Endothelial cell of umbilical vein (primary cell): ENCODE data around the gene SDK2. TPM values are rescaled to one million over a fixed set of nuclear protein-coding genes. Genes with fewer than 3 reads are reported as not detected.

Experiments
- BruUV-seq: library from RNA; stranded (reverse); fragments of 400-500 nt; replicated peaks from 2 replicates; lab custom pipeline; 2021; lab: Mats Ljungman, UMichigan
- CTCF ChIA-PET: fragments of 300-600, 350-600 bp; sonication (Branson Sonifier 250); formaldehyde crosslinking; loops from one replicate; lab custom pipeline; 2021; ENCODE audit warnings: antibody characterized with exemption, inconsistent platforms; lab: Charles Lee
- POLR2A ChIA-PET: fragments of 300-600, 350-600 bp; sonication (Branson Sonifier 250); formaldehyde crosslinking; loops from one replicate; lab custom pipeline; 2021; ENCODE audit warnings: antibody characterized with exemption, inconsistent platforms; lab: Charles Lee
- DNase-seq: peaks from one replicate; pipeline ENCODE4 v3.0.0-alpha.2; 2011; ENCODE audit warnings: low read depth, low spot score
- FAIRE-seq: peaks from 2 replicates; lab custom pipeline; 2011; peaks lifted over from hg19 to GRCh38; lab: Jason Lieb, UNC
- H2AFZ ChIP-seq: 2 replicates; pipeline ENCODE4 v1.6.0; 2012; ENCODE audit warnings: low read depth, low read length, control low read depth, inconsistent platforms
- H3K27ac ChIP-seq: 2 replicates; pipeline ENCODE4 v1.5.1; 2011; ENCODE audit warnings: low read depth, mild to moderate bottlenecking, control low read depth, low read length, moderate library complexity; ENCODE audit not compliant: insufficient read depth
- H3K27me3 ChIP-seq, 2 experiments: 2 replicates each; pipeline versions ENCODE4 v1.6.0 to v1.6.1; 2011; ENCODE audit warnings: low read length in 2 of 2, mixed read lengths in 1 of 2; ENCODE audit not compliant: control insufficient read depth in 2 of 2, insufficient read depth in 2 of 2
- H3K36me3 ChIP-seq, 2 experiments: 2 replicates in 1 of 2; 3 replicates in 1 of 2; pipeline ENCODE4 v1.5.1; 2011; ENCODE audit warnings: low read length in 2 of 2, mild to moderate bottlenecking in 1 of 2, moderate library complexity in 1 of 2; ENCODE audit not compliant: control insufficient read depth in 2 of 2, insufficient read depth in 2 of 2; ENCODE audit errors: extremely low read depth in 1 of 2
- H3K4me1 ChIP-seq: 3 replicates; pipeline ENCODE4 v1.5.1; 2011; ENCODE audit warnings: mild to moderate bottlenecking, low read length; ENCODE audit not compliant: control insufficient read depth, insufficient read depth; ENCODE audit errors: extremely low read depth
- H3K4me2 ChIP-seq: 2 replicates; pipeline ENCODE4 v1.6.1; 2011; ENCODE audit warnings: low read length, control low read depth, mixed read lengths; ENCODE audit not compliant: insufficient read depth
- H3K4me3 ChIP-seq, 3 experiments: fragments of 200-600 bp in 1 of 3; sonication (generic), shearing (Covaris generic) in 1 of 3; replicated peaks in 1 of 3; 2 replicates each; pipeline ENCODE4 v1.5.1; 2011 to 2016; ENCODE audit warnings: control low read depth in 3 of 3, low read length in 3 of 3, mild to moderate bottlenecking in 2 of 3, inconsistent platforms in 1 of 3, low read depth in 1 of 3, moderate library complexity in 1 of 3; ENCODE audit not compliant: insufficient read depth in 1 of 3
- H3K79me2 ChIP-seq: 2 replicates; pipeline ENCODE4 v1.6.0; 2012; ENCODE audit warnings: low read length, inconsistent platforms; ENCODE audit not compliant: control insufficient read depth, insufficient read depth
- H3K9ac ChIP-seq: replicated peaks from 2 replicates; pipeline ENCODE3; 2011; ENCODE audit warnings: low read length, control low read depth; ENCODE audit not compliant: insufficient read depth; ENCODE audit errors: extremely low read depth
- H3K9me1 ChIP-seq: replicated peaks from 3 replicates; pipeline ENCODE4 v1.6.0; 2011; ENCODE audit warnings: mild to moderate bottlenecking, low read length; ENCODE audit not compliant: control insufficient read depth, insufficient read depth; ENCODE audit errors: extremely low read depth
- H3K9me3 ChIP-seq: replicated peaks from 2 replicates; pipeline ENCODE4 v1.5.1; 2012; ENCODE audit warnings: low read length, inconsistent platforms; ENCODE audit not compliant: control insufficient read depth, insufficient read depth
- H4K20me1 ChIP-seq: replicated peaks from 2 replicates; pipeline ENCODE3; 2011; ENCODE audit warnings: mild to moderate bottlenecking, low read length; ENCODE audit not compliant: control insufficient read depth, insufficient read depth; ENCODE audit errors: extremely low read depth
- CTCF ChIP-seq, 2 donors: IDR thresholded peaks; 1 replicate in 1 of 2; 2 replicates in 1 of 2; pipeline ENCODE4 v1.5.1; 2011; ENCODE audit warnings: low read length in 2 of 2, mild to moderate bottlenecking in 2 of 2, moderate library complexity in 2 of 2, control low read depth in 1 of 2, inconsistent platforms in 1 of 2, low read depth in 1 of 2; ENCODE audit not compliant: insufficient read depth in 1 of 2; ENCODE audit errors: extremely low read depth in 1 of 2
- EZH2 ChIP-seq: IDR thresholded peaks from 2 replicates; pipeline ENCODE4 v1.6.1; 2012; ENCODE audit warnings: borderline replicate concordance, low read depth, mild to moderate bottlenecking, moderate library complexity, low read length, inconsistent platforms; ENCODE audit not compliant: severe bottlenecking
- FOS ChIP-seq: IDR thresholded peaks from 2 replicates; pipeline ENCODE4 v1.6.1; 2011; ENCODE audit warnings: mild to moderate bottlenecking, low read length, moderate library complexity, borderline replicate concordance; ENCODE audit not compliant: insufficient read depth
- GATA2 ChIP-seq: IDR thresholded peaks from 2 replicates; pipeline ENCODE4 v1.7.0; 2011; ENCODE audit warnings: low read depth, mild to moderate bottlenecking, moderate library complexity, mixed read lengths, low read length; ENCODE audit not compliant: insufficient read length, insufficient read depth
- JUN ChIP-seq: IDR thresholded peaks from 2 replicates; pipeline ENCODE4 v1.6.1; 2011; ENCODE audit warnings: borderline replicate concordance, low read depth; ENCODE audit not compliant: insufficient read length, insufficient read depth
- MAX ChIP-seq: IDR thresholded peaks from 2 replicates; pipeline ENCODE4 v1.6.1; 2011; ENCODE audit not compliant: insufficient read depth, insufficient read length
- MYC ChIP-seq: IDR thresholded peaks from one replicate; pipeline ENCODE4 v1.6.1; 2011; ENCODE audit warnings: mild to moderate bottlenecking, low read depth, low read length
- POLR2A ChIP-seq: IDR thresholded peaks from 2 replicates; pipeline ENCODE4 v1.6.1; 2012; ENCODE audit warnings: low read depth, mild to moderate bottlenecking, control low read depth, low read length
- POLR2AphosphoS5 ChIP-seq: IDR thresholded peaks from 2 replicates; pipeline ENCODE4 v1.6.1; 2012; ENCODE audit warnings: low read depth, mild to moderate bottlenecking, control low read depth, low read length, moderate library complexity; ENCODE audit not compliant: insufficient read depth
- dilution Hi-C: fragments of 300-500 bp; cut with MboI; formaldehyde crosslinking; loops from one replicate; pipeline ENCODE4 v1.15.0; 2019; ENCODE audit warnings: low sequenced_read_pairs; ENCODE audit not compliant: extremely low pct_ligation_motif_present
- intact Hi-C: fragments of 100-400 bp; cut with micrococcal nuclease; formaldehyde crosslinking; loops from one replicate; pipeline ENCODE4 v1.10.0; 2022
- polyA plus RNA-seq, 4 experiments: library from polyadenylated mRNA; depleted of rRNA in 3 of 4; stranded (reverse) in 3 of 4; unstranded in 1 of 4; fragments of >200 nt; gene quantifications; 2 replicates each; pipeline versions ENCODE4 v1.2.1 to v1.2.3, GENCODE V29; 2011 to 2012; ENCODE audit warnings: missing spikeins in 1 of 4
- total RNA-seq: library from RNA; stranded (reverse); gene quantifications from 2 replicates; pipeline ENCODE4 v1.2.3, GENCODE V29; 2021

SDK2 gene
- total and polyA plus RNA-seq, 2 donors (not counting 3 experiments of a cell fraction or from before 2014, with no cell fraction given): not detected

GRCh38 chr17:73542323-73542722 is 101.9 kb downstream of the SDK2 start:
- H3K27ac ChIP-seq: no peak overlapping the region
- no peak overlapping the region for H3K9ac ChIP-seq
- H3K9me3 ChIP-seq: no peaks in the 10 kb centered on the region
- TF ChIP-seq MAX: no peak
- no peak for TF ChIP-seq CTCF (IDR thresholded peaks at IDR 0.05; ENCODE audit: extremely low read depth in 1 of 2, insufficient read depth in 1 of 2, low read depth in 1 of 2, low read length in 2 of 2)
- no peak for TF ChIP-seq JUN
- TF ChIP-seq MYC: no peak
- TF ChIP-seq GATA2: no peak
- TF ChIP-seq FOS: no peak
- no peak for TF ChIP-seq POLR2A
- no peak for TF ChIP-seq EZH2
- no peak for TF ChIP-seq POLR2AphosphoS5
- BruUV-seq: no TSS peak
- H4K20me1 ChIP-seq: no peaks in the 10 kb centered on the region
- H3K4me2 ChIP-seq: no peak overlapping the region
- no peak overlapping the region for H2AFZ ChIP-seq
- dilution Hi-C loops (no loop called here), intact Hi-C loops (no loop called here)
- no peaks in the 10 kb centered on the region for H3K27me3 ChIP-seq
- no peaks in the 10 kb centered on the region for H3K79me2 ChIP-seq
- H3K36me3 ChIP-seq: no peaks in the 10 kb centered on the region
- ChIA-PET CTCF (no interaction called here), POLR2A (no interaction called here)
- H3K4me1 ChIP-seq: no peaks in the 10 kb centered on the region
- DNase-seq: no peak
- no peak overlapping the region for H3K4me3 ChIP-seq
- H3K9me1 ChIP-seq: no peaks in the 10 kb centered on the region
- FAIRE-seq: no peak
